ENCODE data around the gene CDH3. TPM values are rescaled to one million over a fixed set of nuclear protein-coding genes. Genes with fewer than 3 reads are reported as not detected.

Gene CDH3
- total RNA-seq, 1 donor = 2.2 TPM

GRCh38 chr16:68732042-68732680 is 87.1 kb downstream of the CDH3 start:
- TF ChIP-seq, protein P1, sequence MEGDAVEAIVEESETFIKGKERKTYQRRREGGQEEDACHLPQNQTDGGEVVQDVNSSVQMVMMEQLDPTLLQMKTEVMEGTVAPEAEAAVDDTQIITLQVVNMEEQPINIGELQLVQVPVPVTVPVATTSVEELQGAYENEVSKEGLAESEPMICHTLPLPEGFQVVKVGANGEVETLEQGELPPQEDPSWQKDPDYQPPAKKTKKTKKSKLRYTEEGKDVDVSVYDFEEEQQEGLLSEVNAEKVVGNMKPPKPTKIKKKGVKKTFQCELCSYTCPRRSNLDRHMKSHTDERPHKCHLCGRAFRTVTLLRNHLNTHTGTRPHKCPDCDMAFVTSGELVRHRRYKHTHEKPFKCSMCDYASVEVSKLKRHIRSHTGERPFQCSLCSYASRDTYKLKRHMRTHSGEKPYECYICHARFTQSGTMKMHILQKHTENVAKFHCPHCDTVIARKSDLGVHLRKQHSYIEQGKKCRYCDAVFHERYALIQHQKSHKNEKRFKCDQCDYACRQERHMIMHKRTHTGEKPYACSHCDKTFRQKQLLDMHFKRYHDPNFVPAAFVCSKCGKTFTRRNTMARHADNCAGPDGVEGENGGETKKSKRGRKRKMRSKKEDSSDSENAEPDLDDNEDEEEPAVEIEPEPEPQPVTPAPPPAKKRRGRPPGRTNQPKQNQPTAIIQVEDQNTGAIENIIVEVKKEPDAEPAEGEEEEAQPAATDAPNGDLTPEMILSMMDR (IDR thresholded peaks at IDR 0.05; ENCODE audit: insufficient read depth, low read depth, low read length) = no peak
- no peak overlapping the region for H3K4me3 ChIP-seq (ENCODE audit: low read depth, low read length)
- DNase-seq (ENCODE audit: low read depth) = no peak

DNA sequence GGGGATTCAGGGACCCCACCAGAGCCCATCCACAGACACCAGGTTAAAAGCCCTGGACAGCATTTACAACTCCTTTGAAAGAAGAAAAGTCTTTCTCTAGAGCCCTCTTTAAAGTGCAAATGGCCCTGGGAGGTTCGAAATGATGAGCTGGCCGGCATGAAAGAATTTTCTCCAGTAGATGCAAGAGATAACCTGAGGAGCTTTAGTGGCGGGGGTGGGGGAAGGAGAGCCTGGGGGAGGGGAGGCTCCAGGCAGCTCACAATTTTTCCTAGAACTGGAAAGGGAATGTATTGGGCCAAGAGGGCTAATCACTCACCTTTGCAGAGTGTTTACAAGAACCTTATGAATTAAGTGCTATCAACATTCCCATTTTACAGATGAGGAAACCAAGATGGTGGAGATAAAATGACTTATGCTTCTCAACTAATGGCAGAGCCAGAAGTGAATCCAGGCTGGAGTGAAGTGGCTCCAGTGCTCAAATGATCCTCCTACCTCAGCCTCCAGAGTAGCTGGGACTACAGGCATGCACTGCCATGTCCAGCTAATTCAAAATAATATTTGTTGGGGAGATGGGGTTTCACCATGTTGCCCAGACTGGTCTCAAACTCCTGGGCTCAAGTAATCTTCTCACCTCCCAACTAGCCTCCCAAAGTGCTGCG is 87.8 kb downstream of the CDH3 start:
- no peak overlapping the region for H3K4me3 ChIP-seq (ENCODE audit: low read depth, low read length)
- TF ChIP-seq, protein P1 (IDR thresholded peaks at IDR 0.05; ENCODE audit: insufficient read depth, low read depth, low read length) = no peak
- DNase-seq (ENCODE audit: low read depth) = no peak

GRCh38 chr16:68733570-68733969 is 88.5 kb downstream of the CDH3 start:
- TF ChIP-seq, protein P1 (IDR thresholded peaks at IDR 0.05; ENCODE audit: insufficient read depth, low read depth, low read length) = no peak
- DNase-seq (ENCODE audit: low read depth) = no peak
- no peak overlapping the region for H3K4me3 ChIP-seq (ENCODE audit: low read depth, low read length)

- H3K4me3 ChIP-seq (ENCODE audit: low read depth, low read length) = no peak overlapping the region
- TF ChIP-seq, protein P1 (IDR thresholded peaks at IDR 0.05; ENCODE audit: insufficient read depth, low read depth, low read length) = no peak
- DNase-seq (ENCODE audit: low read depth) = no peak
Observed at GRCh38 chr16:68734782-68735181, 89.7 kb downstream of the CDH3 start.

GRCh38 chr16:68736561-68736960 is 91.5 kb downstream of the CDH3 start:
- H3K4me3 ChIP-seq (ENCODE audit: low read depth, low read length) = no peak overlapping the region
- DNase-seq (ENCODE audit: low read depth) = no peak
- TF ChIP-seq, protein P1 (IDR thresholded peaks at IDR 0.05; ENCODE audit: insufficient read depth, low read depth, low read length) = no peak

DNA sequence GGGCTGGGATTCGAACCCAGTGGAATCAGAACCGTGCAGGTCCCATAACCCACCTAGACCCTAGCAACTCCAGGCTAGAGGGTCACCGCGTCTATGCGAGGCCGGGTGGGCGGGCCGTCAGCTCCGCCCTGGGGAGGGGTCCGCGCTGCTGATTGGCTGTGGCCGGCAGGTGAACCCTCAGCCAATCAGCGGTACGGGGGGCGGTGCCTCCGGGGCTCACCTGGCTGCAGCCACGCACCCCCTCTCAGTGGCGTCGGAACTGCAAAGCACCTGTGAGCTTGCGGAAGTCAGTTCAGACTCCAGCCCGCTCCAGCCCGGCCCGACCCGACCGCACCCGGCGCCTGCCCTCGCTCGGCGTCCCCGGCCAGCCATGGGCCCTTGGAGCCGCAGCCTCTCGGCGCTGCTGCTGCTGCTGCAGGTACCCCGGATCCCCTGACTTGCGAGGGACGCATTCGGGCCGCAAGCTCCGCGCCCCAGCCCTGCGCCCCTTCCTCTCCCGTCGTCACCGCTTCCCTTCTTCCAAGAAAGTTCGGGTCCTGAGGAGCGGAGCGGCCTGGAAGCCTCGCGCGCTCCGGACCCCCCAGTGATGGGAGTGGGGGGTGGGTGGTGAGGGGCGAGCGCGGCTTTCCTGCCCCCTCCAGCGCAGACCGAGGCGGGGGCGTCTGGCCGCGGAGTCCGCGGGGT is 92.1 kb downstream of the CDH3 start, which contains the start of gene CDH1:
CDH1 (plus strand) TSS at position 247 of the 684 bp plus-strand sequence; CDS start at position 371, 124 bp downstream.
- TF ChIP-seq, protein P1 (IDR thresholded peaks at IDR 0.05; ENCODE audit: insufficient read depth, low read depth, low read length) = no peak
- H3K4me3 ChIP-seq (ENCODE audit: low read depth, low read length) = no peak within 1 kb of the TSS
- DNase-seq (ENCODE audit: low read depth) = no peak

Measured in fibroblast of villous mesenchyme (primary cell).